Measurements from ENCODE around the gene KCNC1.

The KCNC1 gene

DNA sequence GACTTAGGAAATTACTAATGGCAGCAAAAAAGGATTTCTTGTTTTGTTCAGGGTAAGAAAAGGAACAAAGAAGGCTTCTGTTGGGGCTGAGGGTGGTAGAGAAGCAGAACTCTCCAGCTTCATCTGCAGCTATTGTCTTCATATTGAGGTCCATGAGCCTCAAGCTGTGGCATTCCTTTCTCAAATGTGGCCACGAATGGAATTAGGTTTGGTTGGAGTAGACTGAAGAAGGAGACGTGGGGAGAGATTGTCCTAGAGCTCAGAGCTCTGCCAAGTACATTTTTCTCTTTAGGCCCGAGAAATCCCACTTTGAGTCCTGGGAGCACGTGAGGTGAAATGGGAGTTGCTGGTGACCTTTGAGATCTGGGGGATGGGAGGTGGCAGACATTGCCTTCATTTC, 41.0 kb upstream of the KCNC1 start:
- ChIA-PET CTCF (no interaction called here), POLR2A (no interaction called here)
- H3K4me3 ChIP-seq (ENCODE audit: low read depth, low read length) = no peak overlapping the region
- TF ChIP-seq, protein P1, sequence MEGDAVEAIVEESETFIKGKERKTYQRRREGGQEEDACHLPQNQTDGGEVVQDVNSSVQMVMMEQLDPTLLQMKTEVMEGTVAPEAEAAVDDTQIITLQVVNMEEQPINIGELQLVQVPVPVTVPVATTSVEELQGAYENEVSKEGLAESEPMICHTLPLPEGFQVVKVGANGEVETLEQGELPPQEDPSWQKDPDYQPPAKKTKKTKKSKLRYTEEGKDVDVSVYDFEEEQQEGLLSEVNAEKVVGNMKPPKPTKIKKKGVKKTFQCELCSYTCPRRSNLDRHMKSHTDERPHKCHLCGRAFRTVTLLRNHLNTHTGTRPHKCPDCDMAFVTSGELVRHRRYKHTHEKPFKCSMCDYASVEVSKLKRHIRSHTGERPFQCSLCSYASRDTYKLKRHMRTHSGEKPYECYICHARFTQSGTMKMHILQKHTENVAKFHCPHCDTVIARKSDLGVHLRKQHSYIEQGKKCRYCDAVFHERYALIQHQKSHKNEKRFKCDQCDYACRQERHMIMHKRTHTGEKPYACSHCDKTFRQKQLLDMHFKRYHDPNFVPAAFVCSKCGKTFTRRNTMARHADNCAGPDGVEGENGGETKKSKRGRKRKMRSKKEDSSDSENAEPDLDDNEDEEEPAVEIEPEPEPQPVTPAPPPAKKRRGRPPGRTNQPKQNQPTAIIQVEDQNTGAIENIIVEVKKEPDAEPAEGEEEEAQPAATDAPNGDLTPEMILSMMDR (IDR thresholded peaks at IDR 0.05; ENCODE audit: insufficient read depth, low read length, missing control alignments) = no peak
- no peak for DNase-seq (ENCODE audit: low read depth, low spot score)

DNA sequence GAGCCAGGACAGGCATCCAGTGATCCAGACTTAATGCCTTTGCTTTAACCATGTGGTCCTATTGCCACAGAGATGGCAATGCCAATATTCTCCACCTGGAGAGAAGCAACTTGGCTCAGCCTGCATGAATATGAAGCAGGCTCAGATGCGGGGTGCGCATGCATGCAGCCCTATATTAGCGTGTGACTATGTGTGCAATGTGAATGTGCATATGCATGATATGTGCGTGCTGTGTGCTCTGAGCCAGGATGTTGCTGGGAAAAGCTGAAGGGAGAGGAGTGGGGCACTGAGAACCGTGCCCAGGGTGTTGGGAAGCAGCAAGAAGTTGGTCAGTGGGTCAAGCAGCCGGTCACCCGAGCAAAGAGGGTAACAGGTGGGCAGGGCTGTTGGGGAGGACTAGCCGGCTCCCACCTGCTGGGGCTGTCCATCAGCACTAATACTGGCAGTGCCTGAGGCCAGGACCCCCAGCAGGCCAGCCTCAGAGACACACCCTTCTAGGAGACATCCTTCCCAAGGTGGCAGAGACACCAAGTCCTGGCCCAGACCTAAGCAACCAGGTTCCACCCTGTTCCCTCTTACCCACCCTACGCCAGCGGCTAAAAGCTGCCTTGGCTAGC, 40.0 kb upstream of the KCNC1 start:
- TF ChIP-seq, protein P1 (IDR thresholded peaks at IDR 0.05; ENCODE audit: insufficient read depth, low read length, missing control alignments) = no peak
- CTCF ChIA-PET = no interaction called here
- DNase-seq (ENCODE audit: low read depth, low spot score) = no peak

DNA sequence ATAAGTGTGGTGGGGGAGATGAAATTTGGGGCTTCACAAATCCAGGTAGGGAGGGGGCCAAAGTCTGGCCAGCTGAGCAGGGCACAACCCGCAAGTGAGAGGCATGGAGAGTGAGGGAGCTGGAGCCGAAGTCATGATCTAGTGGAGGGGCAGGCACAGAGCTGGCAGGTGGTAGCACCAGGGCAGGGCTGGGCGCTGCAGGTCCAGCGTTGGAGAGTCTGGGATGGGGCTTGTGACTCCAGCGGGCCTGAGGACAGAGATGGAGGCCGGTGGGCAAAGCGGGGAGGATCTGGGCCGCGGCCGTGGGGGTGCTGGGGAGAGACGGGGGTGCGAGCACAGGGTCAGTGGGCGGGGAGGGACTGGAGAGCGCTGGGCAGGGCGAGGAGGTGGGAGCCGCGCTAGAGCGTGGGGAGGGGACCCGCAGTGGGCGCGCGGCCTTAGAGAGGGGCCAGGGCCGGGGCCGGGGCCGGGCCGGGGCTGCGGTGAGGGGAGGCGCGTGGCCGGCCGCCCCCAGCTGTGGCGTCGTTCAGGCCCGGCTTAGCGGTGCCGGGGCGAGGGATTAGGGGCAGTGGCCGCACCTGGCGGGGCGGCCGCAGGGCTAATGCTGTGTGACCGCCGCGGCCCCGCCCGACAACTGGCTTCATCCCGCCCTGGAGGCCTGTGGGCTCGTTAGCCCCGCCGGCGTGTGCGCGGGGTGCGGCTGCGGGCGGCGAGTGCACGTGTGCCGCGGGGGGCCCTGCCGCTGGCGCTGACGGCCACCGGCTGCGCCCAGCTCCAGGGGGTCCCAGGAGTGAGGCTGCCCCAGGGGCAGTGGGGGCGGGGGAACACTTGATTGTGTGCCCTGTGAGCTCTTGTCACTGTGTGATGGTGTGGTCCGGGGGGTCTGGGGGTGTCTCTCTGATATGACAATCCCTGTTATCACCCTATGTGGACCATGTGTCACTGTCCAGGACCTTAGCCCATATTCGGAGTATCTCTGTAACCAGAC, 38.8 kb upstream of the KCNC1 start:
- ChIA-PET POLR2A (no interaction called here), CTCF (interaction anchor here (0.7 to 0.8 kb wide), 2 partner anchors 26 to 36 kb away, joined by 3 read pairs; no protein-coding TSS in a partner anchor)
- H3K4me3 ChIP-seq (ENCODE audit: low read depth, low read length) = no peak overlapping the region
- DNase-seq (ENCODE audit: low read depth, low spot score) = no peak
- TF ChIP-seq, protein P1 (IDR thresholded peaks at IDR 0.05; ENCODE audit: insufficient read depth, low read length, missing control alignments) = no peak

More for the DNA sequence above, 40.0 kb upstream of the KCNC1 start:
- H3K4me3 ChIP-seq (ENCODE audit: low read depth, low read length) = no peak overlapping the region
- POLR2A ChIA-PET = no interaction called here

DNA sequence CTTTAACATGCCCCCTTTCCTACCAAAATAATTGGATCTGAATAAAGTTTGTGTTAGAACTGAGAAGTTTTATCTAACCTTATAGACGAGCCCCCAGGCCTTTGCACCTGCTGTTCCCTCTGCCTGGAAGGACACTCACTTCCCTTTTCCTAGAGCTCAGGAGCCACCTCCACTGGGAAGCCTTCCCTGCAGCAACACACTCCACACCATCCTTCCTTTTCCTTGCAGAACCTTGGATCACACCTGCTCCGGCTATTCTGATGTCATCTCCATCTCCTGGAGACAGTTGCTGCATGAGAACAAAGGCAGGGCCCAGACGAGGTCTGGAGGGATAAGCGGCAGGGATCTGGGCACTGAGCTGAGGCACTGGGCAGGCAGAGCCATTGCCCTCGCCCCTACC, 37.8 kb upstream of the KCNC1 start:
- POLR2A ChIA-PET = no interaction called here
- CTCF ChIA-PET = interaction anchor here (0.7 to 1.0 kb wide), 3 partner anchors 20 to 35 kb away, joined by 3 read pairs; no protein-coding TSS in a partner anchor
- no peak overlapping the region for H3K4me3 ChIP-seq (ENCODE audit: low read depth, low read length)
- TF ChIP-seq, protein P1 (IDR thresholded peaks at IDR 0.05; ENCODE audit: insufficient read depth, low read length, missing control alignments) = no peak
- DNase-seq (ENCODE audit: low read depth, low spot score) = no peak

DNA sequence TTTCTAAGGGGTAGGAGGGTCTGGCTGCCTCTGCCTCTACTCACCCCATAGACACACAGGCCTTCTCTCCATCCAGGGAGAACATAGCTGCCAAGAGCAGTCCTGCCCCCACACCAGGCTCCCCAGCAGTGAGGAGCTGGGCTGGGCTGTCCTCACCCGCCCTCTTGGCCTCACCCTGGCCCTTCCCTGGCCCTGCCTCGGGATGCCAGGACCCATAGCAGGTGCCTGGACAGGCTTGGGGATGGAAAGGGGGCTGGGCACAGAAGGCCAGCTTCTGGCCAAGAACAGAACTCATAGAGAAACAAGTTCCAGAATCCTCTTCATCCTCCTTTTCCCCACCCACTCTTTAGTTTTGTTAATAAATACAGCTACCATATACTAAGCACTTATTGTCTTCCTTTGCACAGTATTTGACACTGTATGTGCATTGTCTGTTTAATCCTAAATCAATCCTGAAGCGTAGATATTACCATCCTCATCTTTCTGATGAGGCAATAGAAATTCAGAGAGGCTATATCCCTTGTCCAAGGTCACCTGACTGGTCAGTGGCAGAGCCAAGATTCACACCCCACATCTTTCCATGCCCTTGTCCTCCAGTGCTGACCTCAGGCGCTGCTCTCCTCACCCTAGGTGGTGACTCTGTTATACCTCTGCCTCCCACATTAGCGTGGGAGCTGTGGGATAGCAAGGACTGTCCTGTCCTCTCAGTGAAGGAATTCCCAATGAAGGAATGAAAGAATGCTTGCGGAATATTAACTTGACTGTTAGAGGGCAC, 37.2 kb upstream of the KCNC1 start:
- ChIA-PET POLR2A (no interaction called here), CTCF (interaction anchor here (1.0 kb wide), 1 partner anchor 19 kb away, joined by 3 read pairs; no protein-coding TSS in a partner anchor)
- DNase-seq (ENCODE audit: low read depth, low spot score) = no peak
- TF ChIP-seq, protein P1 (IDR thresholded peaks at IDR 0.05; ENCODE audit: insufficient read depth, low read length, missing control alignments) = no peak
- no peak overlapping the region for H3K4me3 ChIP-seq (ENCODE audit: low read depth, low read length)
